ENCODE data around the gene SLC43A1.

The SLC43A1 gene

GRCh38 chr11:57434640-57435546 lies 80.6 kb downstream of the SLC43A1 start:
- no peak for DNase-seq (ENCODE audit: low read depth in 2 of 3, low spot score in 1 of 3)
